GM21360 (cell line): Measurements from ENCODE around the gene CMIP.

ENCODE experiments used
- ATAC-seq: cut with Tn5 transposase; IDR thresholded peaks from one replicate; pipeline ENCODE4 v1.9.1; 2021; ENCODE audit warnings: mild to moderate bottlenecking, moderate library complexity; ENCODE audit not compliant: unreplicated experiment

Gene CMIP

GRCh38 chr16:81708266-81709015, 263.8 kb downstream of the CMIP start:
- no peak for ATAC-seq

- no peak for ATAC-seq
Observed at GRCh38 chr16:81709016-81709900, 264.6 kb downstream of the CMIP start.

GRCh38 chr16:81710044-81710443, 265.4 kb downstream of the CMIP start:
- ATAC-seq: no peak

- no peak for ATAC-seq
Observed at GRCh38 chr16:81710596-81710995, 266.0 kb downstream of the CMIP start.

- no peak for ATAC-seq
Observed at GRCh38 chr16:81711657-81712319, 267.2 kb downstream of the CMIP start.

- ATAC-seq: no peak
Observed at GRCh38 chr16:81712681-81713080, 268.1 kb downstream of the CMIP start.

GRCh38 chr16:81713295-81713772, 268.7 kb downstream of the CMIP start:
- no peak for ATAC-seq

GRCh38 chr16:81713796-81714195, 269.2 kb downstream of the CMIP start:
- ATAC-seq: no peak

- ATAC-seq: no peak
Observed at GRCh38 chr16:81714583-81714982, 270.0 kb downstream of the CMIP start.

- ATAC-seq: peak; percentile 51
Observed at GRCh38 chr16:81715358-81716196, 271.0 kb downstream of the CMIP start.

GRCh38 chr16:81716478-81717225, 272.0 kb downstream of the CMIP start:
- ATAC-seq: no peak

- no peak for ATAC-seq
Observed at GRCh38 chr16:81717662-81718189, 273.1 kb downstream of the CMIP start.

GRCh38 chr16:81718637-81719036, 274.0 kb downstream of the CMIP start:
- no peak for ATAC-seq

- ATAC-seq: no peak
Observed at GRCh38 chr16:81719993-81720392, 275.4 kb downstream of the CMIP start.

GRCh38 chr16:81720973-81721906, 276.6 kb downstream of the CMIP start:
- no peak for ATAC-seq

GRCh38 chr16:81723098-81723723, 278.6 kb downstream of the CMIP start:
- ATAC-seq: peak; percentile 76

- ATAC-seq: no peak
Observed at GRCh38 chr16:81728435-81728834, 283.8 kb downstream of the CMIP start.

GRCh38 chr16:81729451-81729850, 284.8 kb downstream of the CMIP start:
- ATAC-seq: no peak
